GM12892 (cell line): ENCODE measurements around the gene NGF.

Source experiments
- POLR2A ChIP-seq: IDR thresholded peaks from 2 replicates; pipeline ENCODE4 v1.6.1; 2011; ENCODE audit warnings: low read depth, low read length, control low read depth
- POLR2AphosphoS5 ChIP-seq: IDR thresholded peaks from 2 replicates; pipeline ENCODE4 v1.6.1; 2011; ENCODE audit warnings: low read depth, low read length, control low read depth
- TAF1 ChIP-seq: IDR thresholded peaks from 2 replicates; pipeline ENCODE4 v1.6.1; 2011; ENCODE audit warnings: low read depth, mild to moderate bottlenecking, control low read depth, low read length, borderline replicate concordance

DNA sequence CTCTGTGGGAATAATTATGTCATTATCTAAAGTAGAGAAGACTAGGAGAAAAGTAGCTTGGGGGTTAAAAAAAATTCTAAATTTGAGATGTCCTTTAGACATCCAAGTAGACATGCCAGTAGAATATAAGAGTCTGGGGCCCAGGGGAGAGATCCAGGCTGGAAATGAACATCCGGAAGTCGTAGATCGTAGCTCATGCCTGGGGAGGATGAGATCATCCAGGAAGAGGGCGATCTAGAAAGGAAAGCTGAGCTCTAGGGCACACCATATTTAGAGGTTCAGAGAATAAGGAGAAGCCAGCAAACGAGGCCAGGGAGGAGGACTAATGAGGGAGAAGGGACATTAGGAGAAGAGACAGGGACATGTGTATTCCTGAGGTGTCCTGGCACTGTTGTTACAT, 12.2 kb downstream of the NGF start:
- TF ChIP-seq TAF1 (no peak), POLR2A (no peak), POLR2AphosphoS5 (no peak)
